Hepatocyte (in vitro differentiated cells): ENCODE data around the gene VARS1.

ENCODE experiments used
- CTCF ChIP-seq: fragments of 200-600 bp; sonication (generic); IDR thresholded peaks from 2 replicates; pipeline ENCODE4 v1.5.1; 2016; ENCODE audit warnings: antibody characterized with exemption, mild to moderate bottlenecking; ENCODE audit not compliant: poor library complexity
- EZH2 ChIP-seq: fragments of 200-600 bp; sonication (generic); IDR thresholded peaks from 2 replicates; pipeline ENCODE4 v1.6.1; 2016; ENCODE audit warnings: antibody characterized with exemption, mild to moderate bottlenecking, borderline replicate concordance
- EZH2phosphoT487 ChIP-seq: fragments of 200-600 bp; sonication (generic); IDR thresholded peaks from one replicate; pipeline ENCODE4 v1.6.1; 2018; ENCODE audit warnings: antibody characterized with exemption, mild to moderate bottlenecking, low read depth, moderate library complexity; ENCODE audit not compliant: unreplicated experiment, severe bottlenecking

- TF ChIP-seq CTCF = no peak
- TF ChIP-seq EZH2 = no peak
- TF ChIP-seq EZH2phosphoT487 = no peak
Measured at GRCh38 chr6:31842053-31842452, 46.5 kb upstream of the VARS1 start.
